ENCODE measurements around the gene CEP55.

DNA sequence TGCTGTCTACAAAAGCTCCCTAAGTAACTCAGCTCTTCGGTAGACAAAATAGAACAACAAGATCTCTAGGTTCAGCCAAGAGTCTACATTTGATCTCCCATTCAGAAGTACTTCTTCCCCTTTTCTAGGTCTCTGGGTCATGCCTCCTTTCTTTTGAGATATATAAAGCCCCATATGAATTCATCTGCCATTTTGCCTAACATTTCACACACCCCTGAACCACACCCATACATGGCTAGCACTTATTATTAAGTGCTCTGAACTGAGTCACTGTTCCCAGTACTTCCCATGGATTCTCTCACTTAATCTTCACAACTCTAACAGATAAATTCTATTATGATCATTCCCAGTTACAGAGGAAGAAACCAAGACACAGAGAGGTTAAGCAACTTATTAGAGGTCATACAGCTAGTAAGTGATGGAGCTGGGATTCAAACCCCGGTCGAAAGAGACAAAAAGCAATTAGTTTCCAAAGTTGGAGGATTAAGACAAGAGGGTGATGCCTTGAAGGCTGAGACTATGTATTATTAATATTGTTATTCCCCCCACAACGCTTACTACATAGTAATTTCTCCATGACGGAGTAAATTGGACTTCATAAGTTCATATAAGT, 31.5 kb upstream of the CEP55 start:
- TF ChIP-seq USF2 (IDR thresholded peaks at IDR 0.05), result no peak
- no peak for TF ChIP-seq MAFK (IDR thresholded peaks at IDR 0.05; ENCODE audit: partially characterized antibody)
- TF ChIP-seq, protein P1, sequence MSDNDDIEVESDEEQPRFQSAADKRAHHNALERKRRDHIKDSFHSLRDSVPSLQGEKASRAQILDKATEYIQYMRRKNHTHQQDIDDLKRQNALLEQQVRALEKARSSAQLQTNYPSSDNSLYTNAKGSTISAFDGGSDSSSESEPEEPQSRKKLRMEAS (IDR thresholded peaks at IDR 0.05), result no peak
- TF ChIP-seq CTCF (IDR thresholded peaks at IDR 0.05), result no peak
- TF ChIP-seq ZFP36 (IDR thresholded peaks at IDR 0.05; ENCODE audit: borderline replicate concordance, partially characterized antibody), result peak; percentile 71
- TF ChIP-seq NFE2L2 (conservative IDR thresholded peaks at IDR 0.05; ENCODE audit: low read length), result no peak
- no peak for TF ChIP-seq SMC3 (IDR thresholded peaks at IDR 0.05)
- TF ChIP-seq, protein P2, sequence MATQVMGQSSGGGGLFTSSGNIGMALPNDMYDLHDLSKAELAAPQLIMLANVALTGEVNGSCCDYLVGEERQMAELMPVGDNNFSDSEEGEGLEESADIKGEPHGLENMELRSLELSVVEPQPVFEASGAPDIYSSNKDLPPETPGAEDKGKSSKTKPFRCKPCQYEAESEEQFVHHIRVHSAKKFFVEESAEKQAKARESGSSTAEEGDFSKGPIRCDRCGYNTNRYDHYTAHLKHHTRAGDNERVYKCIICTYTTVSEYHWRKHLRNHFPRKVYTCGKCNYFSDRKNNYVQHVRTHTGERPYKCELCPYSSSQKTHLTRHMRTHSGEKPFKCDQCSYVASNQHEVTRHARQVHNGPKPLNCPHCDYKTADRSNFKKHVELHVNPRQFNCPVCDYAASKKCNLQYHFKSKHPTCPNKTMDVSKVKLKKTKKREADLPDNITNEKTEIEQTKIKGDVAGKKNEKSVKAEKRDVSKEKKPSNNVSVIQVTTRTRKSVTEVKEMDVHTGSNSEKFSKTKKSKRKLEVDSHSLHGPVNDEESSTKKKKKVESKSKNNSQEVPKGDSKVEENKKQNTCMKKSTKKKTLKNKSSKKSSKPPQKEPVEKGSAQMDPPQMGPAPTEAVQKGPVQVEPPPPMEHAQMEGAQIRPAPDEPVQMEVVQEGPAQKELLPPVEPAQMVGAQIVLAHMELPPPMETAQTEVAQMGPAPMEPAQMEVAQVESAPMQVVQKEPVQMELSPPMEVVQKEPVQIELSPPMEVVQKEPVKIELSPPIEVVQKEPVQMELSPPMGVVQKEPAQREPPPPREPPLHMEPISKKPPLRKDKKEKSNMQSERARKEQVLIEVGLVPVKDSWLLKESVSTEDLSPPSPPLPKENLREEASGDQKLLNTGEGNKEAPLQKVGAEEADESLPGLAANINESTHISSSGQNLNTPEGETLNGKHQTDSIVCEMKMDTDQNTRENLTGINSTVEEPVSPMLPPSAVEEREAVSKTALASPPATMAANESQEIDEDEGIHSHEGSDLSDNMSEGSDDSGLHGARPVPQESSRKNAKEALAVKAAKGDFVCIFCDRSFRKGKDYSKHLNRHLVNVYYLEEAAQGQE (IDR thresholded peaks at IDR 0.05), result no peak
- TF ChIP-seq, protein P3, sequence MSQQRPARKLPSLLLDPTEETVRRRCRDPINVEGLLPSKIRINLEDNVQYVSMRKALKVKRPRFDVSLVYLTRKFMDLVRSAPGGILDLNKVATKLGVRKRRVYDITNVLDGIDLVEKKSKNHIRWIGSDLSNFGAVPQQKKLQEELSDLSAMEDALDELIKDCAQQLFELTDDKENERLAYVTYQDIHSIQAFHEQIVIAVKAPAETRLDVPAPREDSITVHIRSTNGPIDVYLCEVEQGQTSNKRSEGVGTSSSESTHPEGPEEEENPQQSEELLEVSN (IDR thresholded peaks at IDR 0.05; ENCODE audit: borderline replicate concordance, low read depth), result no peak
- TF ChIP-seq MYC (IDR thresholded peaks at IDR 0.05; ENCODE audit: borderline replicate concordance, low read length), result no peak
